Measurements from ENCODE around the gene ITGA11. TPM values are rescaled to one million over a fixed set of nuclear protein-coding genes. Genes with fewer than 3 reads are reported as not detected.
A peak's percentile ranks its signal among the peaks of the same experiment; 100 is the strongest.

ITGA11 gene
- total RNA-seq, 3 donors from 2014 or later (not counting 1 experiment from before 2014, with no cell fraction given), result not detected

DNA sequence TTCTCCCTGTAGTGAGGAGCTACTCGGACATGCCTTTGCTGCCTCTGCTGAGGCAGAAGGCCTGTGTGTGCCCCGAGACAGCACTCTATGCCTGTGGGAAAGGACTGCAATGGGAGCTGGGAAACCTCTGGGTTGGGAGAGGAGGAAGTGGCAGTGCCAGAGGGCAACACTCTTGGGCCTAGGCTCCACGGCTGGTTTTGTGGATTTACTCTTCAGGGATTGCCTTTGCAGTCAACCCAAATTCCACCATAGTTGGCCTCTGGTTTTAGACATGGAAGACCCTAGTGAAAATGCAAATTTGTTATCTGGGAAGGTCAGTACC lies 46.8 kb downstream of the ITGA11 start:
- Mint-ChIP-seq H3K27me3 (ENCODE audit: low read depth in 2 of 2) (peaks cover 0 to 5% of the 10 kb centered on the region in 2 donors), H3K4me1 (no peaks in the 10 kb centered on the region), H3K9me3 (no peaks in the 10 kb centered on the region), H3K36me3 (no peaks in the 10 kb centered on the region), H3K4me3 (no peak overlapping the region), H3K27ac (no peak overlapping the region)
- Histone ChIP-seq H3K27me3 (ENCODE audit: control insufficient read depth, insufficient read depth, low read length) (no peaks in the 10 kb centered on the region), H3K36me3 (ENCODE audit: control insufficient read depth, insufficient read depth, low read length) (no peaks in the 10 kb centered on the region), H3K27ac (ENCODE audit: low read length) (no peak overlapping the region), H3K9me3 (ENCODE audit: control insufficient read depth, insufficient read depth, low read length) (no peaks in the 10 kb centered on the region), H3K4me3 (ENCODE audit: low read length) (no peak overlapping the region), H3K4me1 (ENCODE audit: control insufficient read depth, insufficient read depth, low read length) (no peaks in the 10 kb centered on the region)
- 88% methylated on average over 3 of the region's 3 CpGs for WGBS (ENCODE audit: insufficient coverage)
- ATAC-seq (no peak), DNase-seq (peak in 1 of 2 donors; percentile 5)
- TF ChIP-seq CTCF (IDR thresholded peaks at IDR 0.05), result no peak
- intact Hi-C loops (cut with micrococcal nuclease), result no loop called here

GRCh38 chr15:68384451-68385239 lies 47.3 kb downstream of the ITGA11 start:
- H3K27ac ChIP-seq (ENCODE audit: low read length), result no peak overlapping the region
- DNase-seq, result peak in 1 of 2 donors; percentile 10
- no peaks in the 10 kb centered on the region for H3K4me1 ChIP-seq (ENCODE audit: control insufficient read depth, insufficient read depth, low read length)
- H3K27ac Mint-ChIP-seq, result no peak overlapping the region
- no peak for ATAC-seq
- no peak for TF ChIP-seq CTCF (IDR thresholded peaks at IDR 0.05)
- intact Hi-C loops (cut with micrococcal nuclease), result no loop called here
- no peaks in the 10 kb centered on the region for H3K27me3 ChIP-seq (ENCODE audit: control insufficient read depth, insufficient read depth, low read length)
- peaks cover 0 to 3% of the 10 kb centered on the region in 2 donors for H3K27me3 Mint-ChIP-seq (ENCODE audit: low read depth in 2 of 2)
- no peaks in the 10 kb centered on the region for H3K9me3 ChIP-seq (ENCODE audit: control insufficient read depth, insufficient read depth, low read length)
- no peak overlapping the region for H3K4me3 Mint-ChIP-seq
- no peaks in the 10 kb centered on the region for H3K9me3 Mint-ChIP-seq
- H3K36me3 ChIP-seq (ENCODE audit: control insufficient read depth, insufficient read depth, low read length), result no peaks in the 10 kb centered on the region
- no peak overlapping the region for H3K4me3 ChIP-seq (ENCODE audit: low read length)
- 88% methylated on average over 9 of the region's 9 CpGs for WGBS (ENCODE audit: insufficient coverage)
- no peaks in the 10 kb centered on the region for H3K4me1 Mint-ChIP-seq
- no peaks in the 10 kb centered on the region for H3K36me3 Mint-ChIP-seq

DNA sequence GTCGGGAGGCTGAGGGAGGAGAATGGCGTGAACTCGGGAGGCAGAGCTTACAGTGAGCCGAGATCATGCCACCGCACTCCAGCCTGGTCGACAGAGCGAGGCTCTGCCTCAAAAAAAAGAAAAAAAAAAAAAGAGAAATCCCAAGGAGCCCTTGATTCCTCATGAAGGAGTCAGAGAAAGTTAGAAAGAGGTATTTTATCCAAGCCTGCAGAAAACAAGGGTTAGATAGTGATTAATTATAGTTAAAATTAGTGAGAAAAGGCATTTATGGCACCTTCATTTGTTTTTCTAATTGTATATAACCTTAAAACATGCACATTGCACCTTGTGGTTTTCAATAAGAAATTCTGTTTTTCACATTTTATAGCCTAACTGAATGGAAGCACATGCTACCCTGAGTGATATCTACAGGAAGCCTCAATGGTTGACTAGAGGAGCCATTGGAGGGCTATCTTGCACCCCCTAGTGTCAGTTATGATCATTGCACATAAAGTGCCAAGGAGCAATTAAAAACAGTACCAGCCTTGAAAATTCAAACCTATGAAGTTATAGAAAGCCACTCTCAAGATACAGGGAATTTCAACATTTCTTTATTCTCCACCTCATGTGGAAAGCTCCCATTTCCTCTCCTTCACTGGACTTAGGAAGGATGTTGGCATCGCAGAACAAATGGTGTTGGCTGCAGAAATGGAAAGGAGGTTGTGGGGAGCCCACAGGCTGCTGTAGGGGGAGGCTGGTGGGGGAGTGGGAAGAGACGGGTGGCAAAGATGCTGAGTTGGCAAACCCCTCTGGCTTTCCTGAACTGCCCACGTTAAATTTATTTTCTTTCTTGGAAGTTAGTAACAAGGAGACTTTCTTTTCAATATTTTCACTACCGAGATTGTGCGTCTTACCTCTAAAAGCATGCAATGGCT lies 48.5 kb downstream of the ITGA11 start:
- Histone ChIP-seq H3K36me3 (ENCODE audit: control insufficient read depth, insufficient read depth, low read length) (no peaks in the 10 kb centered on the region), H3K4me3 (ENCODE audit: low read length) (no peak overlapping the region), H3K27ac (ENCODE audit: low read length) (no peak overlapping the region), H3K27me3 (ENCODE audit: control insufficient read depth, insufficient read depth, low read length) (no peaks in the 10 kb centered on the region), H3K9me3 (ENCODE audit: control insufficient read depth, insufficient read depth, low read length) (no peaks in the 10 kb centered on the region), H3K4me1 (ENCODE audit: control insufficient read depth, insufficient read depth, low read length) (no peaks in the 10 kb centered on the region)
- ATAC-seq (peak; percentile 67 to 86 (median 77)), DNase-seq (peak; percentile 9 to 73)
- H3K9me3 Mint-ChIP-seq, result no peaks in the 10 kb centered on the region
- TF ChIP-seq CTCF (IDR thresholded peaks at IDR 0.05), result peak; percentile 72
- no peak overlapping the region for H3K4me3 Mint-ChIP-seq
- 85% methylated on average over 12 of the region's 12 CpGs for WGBS (ENCODE audit: insufficient coverage)
- no peaks in the 10 kb centered on the region for H3K4me1 Mint-ChIP-seq
- intact Hi-C loops (cut with micrococcal nuclease), result loop anchor here (1.0 kb wide), 2 partner anchors 77 to 130 kb away; no protein-coding TSS in a partner anchor
- peaks cover 0 to 3% of the 10 kb centered on the region in 2 donors for H3K27me3 Mint-ChIP-seq (ENCODE audit: low read depth in 2 of 2)
- H3K36me3 Mint-ChIP-seq, result no peaks in the 10 kb centered on the region
- H3K27ac Mint-ChIP-seq, result no peak overlapping the region

Measured in natural killer cell (primary cell).